Activated T-helper 17 cell treated with anti-CD3 and anti-CD28 coated beads, Interleukin-2, amount 50 U/mL, for 72 hours (primary cell): Measurements from ENCODE around the gene AFDN. TPM values are rescaled to one million over a fixed set of nuclear protein-coding genes. Genes with fewer than 3 reads are reported as not detected.

Experiments
- ATAC-seq: fragments of 150-1000 bp; cut with Tn5 transposase; replicated peaks from 2 replicates; pipeline ENCODE4 v1.10.0; 2021; ENCODE audit warnings: mild to moderate bottlenecking, moderate library complexity
- H3K27ac Mint-ChIP-seq: one replicate; pipeline ENCODE4 v1.8.0; 2022; ENCODE audit warnings: mixed read lengths
- H3K27me3 Mint-ChIP-seq: one replicate; pipeline ENCODE4 v1.8.0; 2022; ENCODE audit warnings: mixed read lengths
- H3K36me3 Mint-ChIP-seq: one replicate; pipeline ENCODE4 v1.8.0; 2022; ENCODE audit warnings: low read depth, mild to moderate bottlenecking, mixed read lengths
- H3K4me1 Mint-ChIP-seq: one replicate; pipeline ENCODE4 v1.8.0; 2022; ENCODE audit warnings: mixed read lengths
- H3K4me3 Mint-ChIP-seq: one replicate; pipeline ENCODE4 v1.8.0; 2022; ENCODE audit warnings: mild to moderate bottlenecking, mixed read lengths
- H3K9me3 Mint-ChIP-seq: one replicate; pipeline ENCODE4 v1.8.0; 2022; ENCODE audit warnings: mixed read lengths
- total RNA-seq, 2 donors: library from RNA; stranded (reverse); gene quantifications; one replicate each; pipeline ENCODE4 v1.2.3, GENCODE V29; 2022

The AFDN gene, protein sequence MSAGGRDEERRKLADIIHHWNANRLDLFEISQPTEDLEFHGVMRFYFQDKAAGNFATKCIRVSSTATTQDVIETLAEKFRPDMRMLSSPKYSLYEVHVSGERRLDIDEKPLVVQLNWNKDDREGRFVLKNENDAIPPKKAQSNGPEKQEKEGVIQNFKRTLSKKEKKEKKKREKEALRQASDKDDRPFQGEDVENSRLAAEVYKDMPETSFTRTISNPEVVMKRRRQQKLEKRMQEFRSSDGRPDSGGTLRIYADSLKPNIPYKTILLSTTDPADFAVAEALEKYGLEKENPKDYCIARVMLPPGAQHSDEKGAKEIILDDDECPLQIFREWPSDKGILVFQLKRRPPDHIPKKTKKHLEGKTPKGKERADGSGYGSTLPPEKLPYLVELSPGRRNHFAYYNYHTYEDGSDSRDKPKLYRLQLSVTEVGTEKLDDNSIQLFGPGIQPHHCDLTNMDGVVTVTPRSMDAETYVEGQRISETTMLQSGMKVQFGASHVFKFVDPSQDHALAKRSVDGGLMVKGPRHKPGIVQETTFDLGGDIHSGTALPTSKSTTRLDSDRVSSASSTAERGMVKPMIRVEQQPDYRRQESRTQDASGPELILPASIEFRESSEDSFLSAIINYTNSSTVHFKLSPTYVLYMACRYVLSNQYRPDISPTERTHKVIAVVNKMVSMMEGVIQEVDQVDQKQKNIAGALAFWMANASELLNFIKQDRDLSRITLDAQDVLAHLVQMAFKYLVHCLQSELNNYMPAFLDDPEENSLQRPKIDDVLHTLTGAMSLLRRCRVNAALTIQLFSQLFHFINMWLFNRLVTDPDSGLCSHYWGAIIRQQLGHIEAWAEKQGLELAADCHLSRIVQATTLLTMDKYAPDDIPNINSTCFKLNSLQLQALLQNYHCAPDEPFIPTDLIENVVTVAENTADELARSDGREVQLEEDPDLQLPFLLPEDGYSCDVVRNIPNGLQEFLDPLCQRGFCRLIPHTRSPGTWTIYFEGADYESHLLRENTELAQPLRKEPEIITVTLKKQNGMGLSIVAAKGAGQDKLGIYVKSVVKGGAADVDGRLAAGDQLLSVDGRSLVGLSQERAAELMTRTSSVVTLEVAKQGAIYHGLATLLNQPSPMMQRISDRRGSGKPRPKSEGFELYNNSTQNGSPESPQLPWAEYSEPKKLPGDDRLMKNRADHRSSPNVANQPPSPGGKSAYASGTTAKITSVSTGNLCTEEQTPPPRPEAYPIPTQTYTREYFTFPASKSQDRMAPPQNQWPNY (N-terminal part only)
- total RNA-seq = 100 to 1,000 TPM in 1 of 2 donors, 10 to 100 TPM in 1; 56.3 to 107 TPM

DNA sequence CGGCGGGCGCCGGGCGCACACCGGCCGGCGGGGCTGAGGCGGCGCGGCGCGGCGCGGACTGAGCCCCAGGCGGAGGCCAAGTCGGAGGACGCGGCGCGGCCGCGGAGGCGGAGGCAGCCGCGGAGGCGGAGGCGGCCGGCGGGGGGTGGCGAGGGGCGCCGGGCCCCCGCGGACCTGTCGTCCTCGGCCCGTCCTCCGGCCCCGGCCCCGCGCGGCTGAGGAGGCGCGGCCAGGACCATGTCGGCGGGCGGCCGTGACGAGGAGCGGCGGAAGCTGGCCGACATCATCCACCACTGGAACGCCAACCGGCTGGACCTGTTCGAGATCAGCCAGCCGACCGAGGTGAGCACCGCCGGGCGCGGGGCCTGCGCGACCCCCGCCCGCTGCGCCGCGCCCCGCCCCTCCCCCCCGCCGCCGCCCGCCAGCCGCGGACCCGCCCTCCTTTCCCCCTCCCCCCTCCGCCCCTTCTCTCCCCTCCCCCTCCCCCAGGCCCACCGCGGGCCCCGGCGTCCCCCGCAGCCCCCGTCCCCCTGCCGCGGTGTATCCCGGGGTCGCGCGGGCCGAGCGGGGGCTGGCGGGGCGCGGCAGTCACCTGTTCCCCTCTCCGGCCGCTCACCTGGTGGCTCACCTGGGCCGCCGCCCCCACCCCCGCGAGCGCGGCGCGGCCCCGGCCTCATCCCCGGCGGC, at the start of gene AFDN:
Gene AFDN (plus strand): TSS at position 16 of the 687 bp plus-strand sequence. CDS start 222 bp downstream, at position 238.
- H3K4me3 Mint-ChIP-seq = peak within 1 kb of the TSS; percentile 90
- peak within 1 kb of the TSS; percentile 67 for H3K27ac Mint-ChIP-seq
- H3K9me3 Mint-ChIP-seq = no peaks in the 10 kb centered on the region
- peak; percentile 47 for ATAC-seq
- H3K27me3 Mint-ChIP-seq = peaks cover 13% of the 10 kb centered on the region
- H3K36me3 Mint-ChIP-seq = peaks cover 25% of the 10 kb centered on the region
- H3K4me1 Mint-ChIP-seq = peaks cover 27% of the 10 kb centered on the region

DNA sequence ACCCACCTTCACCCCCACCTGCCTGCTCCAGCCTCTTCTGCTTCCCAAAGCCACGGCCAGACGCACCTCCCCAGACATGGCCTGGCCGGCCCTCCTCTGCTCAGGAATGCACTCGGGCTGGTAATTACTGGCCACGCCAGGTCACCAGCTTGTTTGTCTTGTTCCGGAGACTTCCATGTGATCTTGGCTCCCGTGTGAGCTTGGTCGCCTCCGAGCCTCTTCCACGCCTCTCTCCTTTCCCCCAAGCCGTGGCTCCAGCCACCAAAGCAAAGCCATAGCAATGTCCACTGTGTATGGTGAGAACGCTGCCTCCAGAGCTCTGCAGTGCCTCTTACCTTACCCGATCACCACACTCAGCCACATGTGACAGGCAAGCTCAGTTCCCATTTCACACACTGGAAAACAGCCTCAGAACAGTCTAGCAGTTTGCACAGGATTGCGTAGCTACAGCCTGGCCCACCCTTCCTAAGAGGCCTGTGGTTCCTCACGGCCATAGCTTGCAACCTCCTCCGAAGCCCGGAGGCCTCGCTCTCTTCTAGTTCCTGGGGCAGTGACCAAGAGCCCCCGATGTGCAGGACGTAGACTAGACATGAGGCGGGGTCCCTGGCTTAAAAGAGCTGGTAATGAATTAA, 48.1 kb upstream of the AFDN start:
- Mint-ChIP-seq H3K36me3 (no peaks in the 10 kb centered on the region), H3K4me3 (no peak overlapping the region), H3K27me3 (peaks cover 13% of the 10 kb centered on the region), H3K27ac (no peak overlapping the region), H3K4me1 (no peaks in the 10 kb centered on the region), H3K9me3 (no peaks in the 10 kb centered on the region)
- ATAC-seq = no peak

DNA sequence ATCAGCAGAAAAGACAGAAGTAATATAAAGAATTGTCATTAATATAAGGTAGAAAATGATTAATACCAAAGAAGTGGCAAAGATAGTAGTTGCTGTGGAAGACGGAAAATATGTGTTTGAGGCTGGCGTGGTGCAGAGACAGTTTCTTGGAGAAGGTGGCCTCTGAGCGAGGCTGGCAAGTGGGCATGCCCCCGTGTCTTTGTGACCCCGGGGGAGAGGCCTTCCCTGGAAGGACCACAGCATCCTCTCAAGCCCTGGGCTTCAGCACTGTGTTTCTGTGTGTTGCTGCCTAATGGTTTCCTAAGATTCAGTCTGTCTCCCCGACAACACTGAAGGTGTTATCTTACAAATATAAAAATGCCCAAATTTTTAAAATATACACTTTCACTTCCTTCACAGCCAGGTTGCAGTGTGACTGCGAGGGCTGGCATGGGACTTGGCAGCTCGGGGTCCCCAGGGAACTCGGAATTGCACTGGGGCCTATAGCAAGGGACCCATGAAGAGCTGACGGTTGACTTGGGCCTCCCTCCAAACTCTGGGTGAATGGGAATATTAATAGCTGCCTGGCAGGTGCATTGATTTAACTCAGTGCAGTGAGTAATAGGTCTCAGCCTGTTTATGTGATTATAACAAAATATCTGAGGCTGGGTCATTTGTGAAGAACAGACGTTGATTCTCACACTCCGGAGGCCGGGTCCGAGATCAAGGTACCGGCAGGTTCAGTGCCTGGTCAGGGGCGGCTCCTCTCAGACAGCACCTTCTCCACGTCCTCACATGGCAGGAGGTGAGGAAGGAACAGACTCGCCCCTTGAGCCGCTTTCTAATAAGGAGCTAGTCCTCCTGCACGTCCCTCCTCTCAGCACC, 47.4 kb upstream of the AFDN start:
- H3K36me3 Mint-ChIP-seq = no peaks in the 10 kb centered on the region
- no peak overlapping the region for H3K27ac Mint-ChIP-seq
- no peak overlapping the region for H3K4me3 Mint-ChIP-seq
- no peak for ATAC-seq
- H3K4me1 Mint-ChIP-seq = no peaks in the 10 kb centered on the region
- no peaks in the 10 kb centered on the region for H3K9me3 Mint-ChIP-seq
- H3K27me3 Mint-ChIP-seq = peaks cover 13% of the 10 kb centered on the region

DNA sequence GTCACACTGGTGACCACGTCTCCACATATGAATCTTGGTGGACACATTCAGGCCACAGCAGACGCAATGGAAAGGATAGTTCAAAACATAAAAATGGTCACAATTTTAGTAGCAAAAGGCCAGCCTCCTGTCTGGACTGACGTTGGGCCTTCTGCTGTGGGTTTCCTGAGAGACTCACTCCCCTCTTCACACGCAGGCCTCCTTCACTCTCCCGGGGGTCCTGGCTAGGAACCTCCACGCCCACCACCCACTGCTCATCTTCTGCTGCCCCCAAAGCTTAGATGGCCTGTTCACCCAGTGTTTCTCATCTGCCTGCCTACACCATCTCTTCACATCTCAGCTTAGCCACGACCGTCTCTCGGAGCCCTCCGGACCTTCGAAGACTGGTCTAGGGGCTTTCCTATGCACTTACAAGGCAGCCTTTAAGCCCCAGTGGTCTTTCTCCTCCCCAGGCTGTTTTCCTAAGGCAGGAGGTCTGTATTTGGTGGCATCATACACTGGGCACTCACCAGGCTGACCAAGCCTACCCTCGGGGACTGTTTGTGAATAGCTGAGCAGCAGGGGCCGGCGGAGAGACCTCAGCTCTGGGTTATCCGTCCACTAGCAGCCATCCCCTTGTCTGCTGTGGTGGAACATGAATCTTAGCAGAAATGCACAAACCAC, 46.6 kb upstream of the AFDN start:
- Mint-ChIP-seq H3K4me3 (no peak overlapping the region), H3K4me1 (no peaks in the 10 kb centered on the region), H3K27ac (no peak overlapping the region), H3K9me3 (no peaks in the 10 kb centered on the region), H3K36me3 (no peaks in the 10 kb centered on the region), H3K27me3 (peaks cover 13% of the 10 kb centered on the region)
- ATAC-seq = no peak

DNA sequence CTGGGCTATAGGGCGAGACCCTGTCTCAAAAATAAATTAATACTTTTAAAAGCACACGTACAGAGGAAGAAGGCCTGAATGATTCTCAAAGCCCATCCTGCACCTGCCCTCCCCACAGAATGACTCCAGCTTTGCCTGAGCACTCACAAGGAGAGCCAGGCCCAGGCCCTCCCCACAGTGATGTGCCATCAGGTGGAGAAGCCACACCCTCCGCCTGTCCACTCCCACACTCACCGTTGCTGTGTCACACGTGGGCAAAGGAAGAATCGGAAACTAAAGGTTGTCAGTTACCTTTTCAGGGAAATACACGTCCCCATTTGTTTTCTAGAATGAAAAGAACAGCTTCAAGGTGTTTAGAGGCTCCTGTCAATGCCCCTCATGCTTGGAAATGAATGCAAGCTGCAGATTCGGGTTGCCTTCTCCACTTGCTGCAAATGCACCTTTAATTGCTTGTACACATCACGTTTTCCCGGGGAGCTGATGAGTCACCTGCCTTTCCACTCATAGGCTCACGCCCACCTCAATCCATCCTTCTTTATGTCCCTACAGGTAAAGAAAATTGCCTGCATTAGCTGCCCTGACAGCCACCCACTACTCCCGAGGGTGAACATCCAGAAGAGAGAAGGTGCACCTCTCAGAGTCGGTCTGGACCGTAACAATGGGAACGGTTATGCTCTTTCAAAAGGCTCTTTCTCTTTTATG, 45.5 kb upstream of the AFDN start:
- Mint-ChIP-seq H3K4me1 (no peaks in the 10 kb centered on the region), H3K27me3 (peaks cover 13% of the 10 kb centered on the region), H3K36me3 (no peaks in the 10 kb centered on the region), H3K27ac (no peak overlapping the region), H3K4me3 (no peak overlapping the region), H3K9me3 (no peaks in the 10 kb centered on the region)
- no peak for ATAC-seq

DNA sequence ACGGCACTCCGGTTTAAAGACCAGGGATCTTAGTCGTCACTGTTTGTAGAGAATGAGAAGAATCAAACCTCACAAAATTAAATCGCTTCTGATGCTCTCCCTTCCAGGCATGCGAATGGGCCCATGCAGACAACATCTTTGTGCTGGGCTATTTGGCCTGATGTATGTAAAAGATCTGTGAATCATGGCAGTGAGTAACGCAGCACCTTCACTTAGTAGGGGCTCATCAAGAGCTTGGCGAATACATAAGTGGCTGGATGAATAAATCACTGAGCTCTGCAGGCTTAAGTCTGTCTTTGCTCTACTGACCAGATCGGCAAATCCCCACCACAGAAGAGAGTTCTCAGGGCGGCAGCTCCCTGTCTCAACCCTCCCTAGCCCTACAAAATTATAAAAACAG, 44.8 kb upstream of the AFDN start:
- H3K27me3 Mint-ChIP-seq = peaks cover 9% of the 10 kb centered on the region
- H3K36me3 Mint-ChIP-seq = no peaks in the 10 kb centered on the region
- no peak overlapping the region for H3K4me3 Mint-ChIP-seq
- ATAC-seq = no peak
- no peaks in the 10 kb centered on the region for H3K9me3 Mint-ChIP-seq
- H3K27ac Mint-ChIP-seq = no peak overlapping the region
- H3K4me1 Mint-ChIP-seq = no peaks in the 10 kb centered on the region

DNA sequence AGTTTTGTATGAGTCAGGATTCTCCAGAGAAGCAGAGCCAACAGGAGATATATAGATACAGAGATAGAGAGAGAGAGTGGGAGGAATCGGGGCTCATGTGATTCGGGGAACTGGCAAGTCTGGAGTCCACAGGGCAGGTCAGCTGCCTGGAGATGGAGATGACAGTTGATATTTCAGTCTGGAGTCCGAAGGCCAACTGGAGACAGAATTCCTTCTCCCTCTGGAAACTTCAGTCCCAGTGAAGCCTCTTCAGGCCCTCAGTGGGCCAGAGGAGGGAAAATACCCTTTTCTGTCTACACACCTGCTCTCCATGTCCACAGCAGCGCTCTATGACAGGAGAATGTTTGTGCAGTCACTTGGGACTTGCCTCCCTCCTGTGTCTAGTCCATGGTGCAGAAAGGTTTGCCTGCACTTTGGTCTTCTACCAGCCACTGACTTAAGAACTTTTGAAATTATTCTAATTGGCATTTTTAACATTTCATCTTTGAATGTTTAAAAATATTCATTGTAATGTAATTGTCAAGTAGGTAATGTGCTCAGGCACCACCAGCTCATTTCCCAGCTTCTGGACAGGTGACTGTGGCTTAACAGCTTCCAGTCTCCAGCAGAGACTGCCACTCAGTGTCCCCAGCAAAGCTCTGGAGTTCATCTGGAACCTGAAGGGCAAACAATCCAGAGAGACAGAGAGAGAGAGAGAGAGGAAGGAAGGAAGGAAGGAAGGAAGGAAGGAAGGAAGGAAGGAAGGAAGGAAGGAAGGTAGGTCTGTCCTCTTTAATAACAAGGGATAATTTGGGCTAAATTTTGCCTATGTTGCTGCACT, 43.8 kb upstream of the AFDN start:
- no peak for ATAC-seq
- no peak overlapping the region for H3K4me3 Mint-ChIP-seq
- H3K36me3 Mint-ChIP-seq = no peaks in the 10 kb centered on the region

DNA sequence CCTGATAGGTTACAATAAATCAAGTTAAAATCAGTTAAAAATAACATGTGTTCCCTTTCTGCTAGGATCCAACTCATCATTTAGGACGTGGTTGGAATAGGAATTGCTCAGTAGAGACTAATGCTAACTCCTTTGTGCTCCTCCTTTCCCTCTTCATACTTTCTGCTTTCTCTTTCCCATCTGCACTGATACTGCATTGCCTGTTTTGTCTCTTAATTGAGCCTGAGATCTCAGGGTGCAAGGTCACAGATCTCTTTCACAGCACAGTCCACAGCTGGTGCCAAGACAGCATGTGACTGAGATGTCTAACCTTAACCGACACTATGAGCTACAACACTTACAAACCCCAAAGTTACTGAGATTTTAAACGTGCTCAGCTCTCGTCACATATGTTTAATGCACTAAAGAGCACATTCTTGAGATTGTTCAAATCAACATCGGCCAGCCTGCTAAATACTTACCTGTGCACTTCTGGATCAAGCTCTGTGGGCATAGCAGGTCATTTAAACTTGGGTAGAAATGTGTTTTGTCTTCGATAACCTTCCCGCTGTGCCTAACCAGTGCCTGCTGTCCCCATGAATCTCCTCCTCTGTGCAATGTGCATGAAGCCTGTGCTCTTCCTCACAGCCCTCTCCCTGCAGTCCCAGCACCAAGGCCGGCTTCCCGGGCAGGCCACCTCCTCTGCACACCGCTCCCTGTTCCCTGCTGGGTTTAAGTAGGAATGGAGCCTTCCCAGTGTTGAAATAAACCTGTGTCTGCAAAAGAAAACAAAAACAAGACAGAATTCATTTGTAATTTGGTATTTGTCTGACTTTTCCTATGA, 39.6 kb upstream of the AFDN start:
- ATAC-seq = no peak
- Mint-ChIP-seq H3K9me3 (no peaks in the 10 kb centered on the region), H3K4me3 (no peak overlapping the region), H3K36me3 (no peaks in the 10 kb centered on the region), H3K27me3 (peaks cover 2% of the 10 kb centered on the region), H3K4me1 (no peaks in the 10 kb centered on the region), H3K27ac (no peak overlapping the region)

More for the DNA sequence above, 43.8 kb upstream of the AFDN start:
- Mint-ChIP-seq H3K9me3 (no peaks in the 10 kb centered on the region), H3K4me1 (no peaks in the 10 kb centered on the region), H3K27ac (no peak overlapping the region), H3K27me3 (peaks cover 7% of the 10 kb centered on the region)

DNA sequence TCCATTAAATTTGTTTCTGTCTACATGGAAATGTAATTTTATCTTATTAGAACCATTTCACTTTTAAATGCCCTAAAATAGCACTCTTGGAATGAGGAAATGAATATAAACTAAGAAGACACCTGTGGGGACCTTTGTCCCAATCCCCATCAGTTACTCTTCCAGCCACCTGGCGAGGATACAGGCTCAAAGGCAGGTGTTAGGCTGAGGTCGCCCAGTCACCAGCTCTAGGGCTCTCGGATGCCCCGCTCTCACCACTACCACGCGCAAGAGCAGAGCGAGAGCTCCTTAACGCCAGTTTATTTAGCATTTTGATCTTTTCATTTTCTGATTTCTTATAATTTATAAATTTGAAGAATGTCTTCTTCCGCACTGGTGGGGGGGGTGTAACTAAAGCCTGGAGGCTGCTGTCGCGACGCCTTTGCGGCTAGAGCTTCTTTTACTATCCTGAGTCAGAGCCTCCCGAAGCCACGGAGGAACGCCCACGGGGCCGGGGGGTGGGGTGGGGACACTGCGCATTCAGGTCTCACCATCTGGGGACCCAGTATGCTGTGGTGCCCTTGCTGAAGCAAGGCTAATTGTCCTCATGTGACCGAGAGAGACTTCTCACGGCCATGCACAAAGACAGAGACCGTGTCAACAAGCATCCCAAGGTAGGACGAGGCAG, 38.7 kb upstream of the AFDN start:
- H3K27ac Mint-ChIP-seq = no peak overlapping the region
- no peaks in the 10 kb centered on the region for H3K9me3 Mint-ChIP-seq
- H3K36me3 Mint-ChIP-seq = no peaks in the 10 kb centered on the region
- no peaks in the 10 kb centered on the region for H3K4me1 Mint-ChIP-seq
- no peak overlapping the region for H3K4me3 Mint-ChIP-seq
- no peak for ATAC-seq
- H3K27me3 Mint-ChIP-seq = peaks cover 9% of the 10 kb centered on the region

DNA sequence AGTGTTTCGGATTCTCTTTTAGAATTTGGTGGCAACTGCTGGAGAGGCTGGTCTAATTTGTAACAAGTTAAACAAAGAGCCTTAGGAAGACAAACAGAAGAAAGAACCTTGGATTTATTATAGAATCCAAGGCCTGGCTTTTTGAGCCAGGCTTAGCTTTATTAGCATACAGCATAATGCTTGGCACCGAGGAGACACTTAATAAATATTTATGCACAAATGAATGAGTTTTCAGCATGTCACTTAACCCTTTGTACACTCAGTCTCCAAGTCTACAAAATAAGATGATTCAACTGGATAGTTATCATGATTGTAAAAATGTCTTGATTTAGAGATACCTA, 38.2 kb upstream of the AFDN start:
- no peaks in the 10 kb centered on the region for H3K4me1 Mint-ChIP-seq
- no peak overlapping the region for H3K27ac Mint-ChIP-seq
- no peaks in the 10 kb centered on the region for H3K36me3 Mint-ChIP-seq
- no peaks in the 10 kb centered on the region for H3K9me3 Mint-ChIP-seq
- H3K27me3 Mint-ChIP-seq = peaks cover 13% of the 10 kb centered on the region
- H3K4me3 Mint-ChIP-seq = no peak overlapping the region
- no peak for ATAC-seq
